Right lobe of liver (tissue), 4 donors: ENCODE measurements around the gene RCL1.

ENCODE experiments used
- POLR2A ChIP-seq: fragments of 450-650 bp; IDR thresholded peaks from one replicate; pipeline ENCODE4 v1.6.1; 2017; ENCODE audit warnings: antibody characterized with exemption, mild to moderate bottlenecking
- TF ChIP-seq, protein P1 (sequence below), 4 donors: fragments of 200-600 bp in 3 of 4; fragments of 450-650 bp in 1 of 4; IDR thresholded peaks; one replicate each; pipeline versions ENCODE4 v1.5.1 to v1.8.0; 2016 to 2022; ENCODE audit warnings: antibody characterized with exemption in 4 of 4, mild to moderate bottlenecking in 2 of 4
- donor health status: DM: no; HTN: no; CAD: no.
- donor health status: DM: no; HTN: no; CAD: no.
- donor health status: DM: no; HTN: yes; CAD: no.

DNA sequence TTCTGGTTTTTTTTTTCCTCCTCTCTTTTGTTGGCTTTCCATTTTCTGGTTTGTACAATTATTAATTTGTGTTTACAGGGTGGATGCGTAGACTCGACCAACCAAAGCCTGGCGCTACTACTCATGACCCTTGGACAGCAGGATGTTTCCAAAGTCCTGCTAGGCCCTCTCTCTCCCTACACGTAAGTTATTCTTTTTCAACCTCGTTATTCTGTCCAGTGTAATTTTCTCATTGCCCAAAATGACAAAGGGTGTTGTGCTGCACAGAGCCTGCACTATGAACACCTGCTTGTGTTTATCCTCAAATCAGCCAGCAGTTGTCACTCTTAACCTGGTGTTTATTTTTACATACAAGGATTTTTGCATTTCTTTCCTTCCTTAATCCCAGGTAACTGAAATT lies 56.6 kb downstream of the RCL1 start:
- TF ChIP-seq POLR2A = peak; percentile 16
- TF ChIP-seq, protein P1, sequence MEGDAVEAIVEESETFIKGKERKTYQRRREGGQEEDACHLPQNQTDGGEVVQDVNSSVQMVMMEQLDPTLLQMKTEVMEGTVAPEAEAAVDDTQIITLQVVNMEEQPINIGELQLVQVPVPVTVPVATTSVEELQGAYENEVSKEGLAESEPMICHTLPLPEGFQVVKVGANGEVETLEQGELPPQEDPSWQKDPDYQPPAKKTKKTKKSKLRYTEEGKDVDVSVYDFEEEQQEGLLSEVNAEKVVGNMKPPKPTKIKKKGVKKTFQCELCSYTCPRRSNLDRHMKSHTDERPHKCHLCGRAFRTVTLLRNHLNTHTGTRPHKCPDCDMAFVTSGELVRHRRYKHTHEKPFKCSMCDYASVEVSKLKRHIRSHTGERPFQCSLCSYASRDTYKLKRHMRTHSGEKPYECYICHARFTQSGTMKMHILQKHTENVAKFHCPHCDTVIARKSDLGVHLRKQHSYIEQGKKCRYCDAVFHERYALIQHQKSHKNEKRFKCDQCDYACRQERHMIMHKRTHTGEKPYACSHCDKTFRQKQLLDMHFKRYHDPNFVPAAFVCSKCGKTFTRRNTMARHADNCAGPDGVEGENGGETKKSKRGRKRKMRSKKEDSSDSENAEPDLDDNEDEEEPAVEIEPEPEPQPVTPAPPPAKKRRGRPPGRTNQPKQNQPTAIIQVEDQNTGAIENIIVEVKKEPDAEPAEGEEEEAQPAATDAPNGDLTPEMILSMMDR (IDR thresholded peaks at IDR 0.05) = peak in 3 of 4 donors; percentile 18 to 37 (median 31)
